Measurements from ENCODE around the gene PCK2. TPM values are rescaled to one million over a fixed set of nuclear protein-coding genes. Genes with fewer than 3 reads are reported as not detected.
A peak's percentile ranks its signal among the peaks of the same experiment; 100 is the strongest.
"Not testable (repeated sequence)": the region's sequence is repeated elsewhere in the genome, so short reads cannot be mapped to it uniquely, and the experiment has no call there.

Gene PCK2
- total RNA-seq (2014; rRNA removed; shearing (Covaris generic)), result 35.8 and 40.8 TPM in 2 replicates
- polyA plus RNA-seq (2014; cell fraction: nucleus; rRNA removed), result 57.3 and 71.8 TPM in 2 replicates

DNA sequence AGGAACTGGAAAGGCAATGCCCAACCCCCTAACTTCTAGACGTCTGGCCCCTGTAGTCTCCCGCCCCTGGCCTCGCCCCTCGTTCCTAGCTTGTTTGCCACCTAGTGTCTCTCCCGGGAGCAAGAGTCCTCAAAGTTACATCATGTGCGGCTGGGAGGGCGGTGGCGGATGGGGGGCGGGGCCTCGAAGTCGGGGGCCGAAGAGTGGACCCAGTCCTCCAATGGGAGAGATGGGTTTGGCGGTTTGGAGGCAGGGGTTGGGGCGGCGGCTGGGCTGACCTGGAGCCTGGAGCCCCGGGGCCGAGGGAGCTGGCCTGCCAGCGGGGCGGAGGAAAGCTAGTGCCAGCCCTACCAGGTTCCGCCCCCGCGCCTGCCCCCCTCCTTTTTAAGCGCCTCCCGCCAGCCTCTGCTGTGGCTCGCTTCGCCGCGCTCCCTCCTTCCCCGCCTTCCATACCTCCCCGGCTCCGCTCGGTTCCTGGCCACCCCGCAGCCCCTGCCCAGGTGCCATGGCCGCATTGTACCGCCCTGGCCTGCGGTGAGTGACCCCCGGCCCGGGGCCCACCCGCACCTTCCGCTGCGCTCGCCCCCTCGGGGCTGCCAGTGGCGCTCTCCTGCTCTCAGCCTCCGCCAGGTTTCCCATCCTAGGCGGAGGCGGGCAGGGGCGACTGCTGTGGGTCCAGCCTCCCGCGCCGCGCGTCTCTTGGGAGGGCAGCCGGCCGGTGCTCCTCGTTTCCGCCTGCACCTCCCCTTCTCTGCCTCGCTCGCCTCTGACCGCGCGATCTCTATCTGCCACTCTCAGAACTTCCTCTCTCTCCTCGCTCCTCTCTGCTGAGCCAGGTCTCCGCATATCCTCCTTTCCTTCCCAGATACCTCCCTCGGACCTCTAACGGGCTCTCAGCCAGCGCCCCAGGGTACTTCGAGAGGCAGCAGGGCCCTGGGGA lies at the start of gene PCK2:
PCK2 (plus strand) TSS at position 411 of the 940 bp plus-strand sequence; CDS start at position 506, 95 bp downstream.
- peak; percentile 98 for DNase-seq (ENCODE audit: extremely low read depth, low read depth)

- DNase-seq (ENCODE audit: extremely low read depth, low read depth), result not testable (repeated sequence)
These were observed 45.1 kb upstream of the PCK2 start for GRCh38 chr14:24049002-24049401.

GRCh38 chr14:24050753-24051152 lies 43.4 kb upstream of the PCK2 start:
- not testable (repeated sequence) for DNase-seq (ENCODE audit: extremely low read depth, low read depth)

DNA sequence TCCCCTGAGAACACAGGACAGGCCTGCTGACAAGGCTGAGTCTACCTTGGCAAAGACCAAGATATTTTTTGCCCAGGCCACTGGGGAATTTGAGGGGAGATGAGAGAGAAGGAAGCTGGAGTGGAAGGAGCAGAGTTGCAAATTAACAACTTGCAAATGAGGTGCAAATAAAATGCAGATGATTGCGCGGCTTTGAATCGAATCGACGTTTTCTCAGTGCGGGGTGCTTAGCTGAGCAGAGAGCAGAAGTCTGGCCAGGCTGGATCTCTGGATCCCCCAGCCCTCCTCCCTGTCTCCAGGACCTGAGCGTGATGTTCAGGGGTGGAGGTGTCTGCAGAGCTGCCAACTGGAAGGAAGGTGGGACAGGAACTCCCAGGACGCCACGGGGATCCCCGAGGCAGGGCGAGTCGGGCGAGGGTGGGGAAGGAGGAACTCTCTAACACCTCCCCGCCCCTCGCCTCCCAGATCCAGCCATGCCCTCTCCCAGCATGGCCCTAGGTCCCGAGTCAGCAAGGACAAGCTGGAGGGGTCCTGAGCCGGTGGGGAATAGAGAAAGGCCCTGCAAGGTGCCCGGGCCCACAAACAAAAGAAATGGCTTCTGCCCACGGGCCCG lies 42.8 kb upstream of the PCK2 start:
- no peak for DNase-seq (ENCODE audit: extremely low read depth, low read depth)

- DNase-seq (ENCODE audit: extremely low read depth, low read depth), result peak; percentile 46
These were observed 42.1 kb upstream of the PCK2 start, which contains the start of gene CARMIL3 for GRCh38 chr14:24051789-24052655. CARMIL3 (plus strand) TSS chr14:24052009; CDS start chr14:24052154, 145 bp downstream.

DNA sequence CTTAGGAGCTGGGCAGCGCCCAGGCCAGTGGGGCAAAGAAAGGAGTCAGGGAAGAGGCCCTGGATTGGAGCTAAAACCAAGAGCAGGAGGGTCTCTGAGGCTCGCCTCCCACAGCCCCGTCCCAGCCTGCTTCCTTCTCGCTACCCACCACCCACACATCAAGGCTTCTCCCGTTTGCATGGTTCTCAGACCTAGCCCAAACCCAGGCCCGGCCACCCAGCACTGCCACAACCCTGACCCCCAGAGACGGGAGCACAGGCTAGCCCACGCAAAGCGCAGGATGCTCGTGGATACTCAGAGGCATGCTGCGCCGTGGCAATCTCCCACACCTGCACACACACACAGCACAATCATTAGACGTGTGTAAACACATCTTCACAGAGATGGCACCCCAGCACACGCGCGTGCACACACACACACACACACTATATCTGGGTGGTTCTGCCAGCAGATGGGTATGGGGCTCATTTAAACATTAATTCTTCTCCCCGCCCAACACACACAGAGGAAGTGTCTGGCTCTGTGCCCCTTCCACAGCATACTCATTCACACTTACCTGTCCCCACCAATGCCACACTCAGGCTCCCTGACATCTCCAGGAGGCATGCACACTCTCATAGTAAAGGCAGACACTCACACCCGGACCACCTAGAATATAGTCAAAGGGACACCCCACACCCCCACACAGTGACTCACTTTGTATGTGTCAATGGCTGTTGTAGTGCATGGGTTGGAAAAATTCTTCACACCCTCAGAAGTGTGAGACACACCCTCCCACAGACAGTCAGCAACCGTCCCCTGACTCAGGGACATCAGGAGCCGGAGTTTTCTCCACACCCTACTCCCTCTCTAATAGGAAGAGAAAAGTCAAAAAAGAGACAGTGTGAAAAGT lies 41.2 kb upstream of the PCK2 start:
- DNase-seq (ENCODE audit: extremely low read depth, low read depth), result no peak

GRCh38 chr14:24053548-24054323 lies 40.4 kb upstream of the PCK2 start:
- no peak for DNase-seq (ENCODE audit: extremely low read depth, low read depth)

- DNase-seq (ENCODE audit: extremely low read depth, low read depth), result no peak
These were observed 39.8 kb upstream of the PCK2 start for GRCh38 chr14:24054324-24054641.

- no peak for DNase-seq (ENCODE audit: extremely low read depth, low read depth)
These were observed 39.5 kb upstream of the PCK2 start for GRCh38 chr14:24054646-24055045.

DNA sequence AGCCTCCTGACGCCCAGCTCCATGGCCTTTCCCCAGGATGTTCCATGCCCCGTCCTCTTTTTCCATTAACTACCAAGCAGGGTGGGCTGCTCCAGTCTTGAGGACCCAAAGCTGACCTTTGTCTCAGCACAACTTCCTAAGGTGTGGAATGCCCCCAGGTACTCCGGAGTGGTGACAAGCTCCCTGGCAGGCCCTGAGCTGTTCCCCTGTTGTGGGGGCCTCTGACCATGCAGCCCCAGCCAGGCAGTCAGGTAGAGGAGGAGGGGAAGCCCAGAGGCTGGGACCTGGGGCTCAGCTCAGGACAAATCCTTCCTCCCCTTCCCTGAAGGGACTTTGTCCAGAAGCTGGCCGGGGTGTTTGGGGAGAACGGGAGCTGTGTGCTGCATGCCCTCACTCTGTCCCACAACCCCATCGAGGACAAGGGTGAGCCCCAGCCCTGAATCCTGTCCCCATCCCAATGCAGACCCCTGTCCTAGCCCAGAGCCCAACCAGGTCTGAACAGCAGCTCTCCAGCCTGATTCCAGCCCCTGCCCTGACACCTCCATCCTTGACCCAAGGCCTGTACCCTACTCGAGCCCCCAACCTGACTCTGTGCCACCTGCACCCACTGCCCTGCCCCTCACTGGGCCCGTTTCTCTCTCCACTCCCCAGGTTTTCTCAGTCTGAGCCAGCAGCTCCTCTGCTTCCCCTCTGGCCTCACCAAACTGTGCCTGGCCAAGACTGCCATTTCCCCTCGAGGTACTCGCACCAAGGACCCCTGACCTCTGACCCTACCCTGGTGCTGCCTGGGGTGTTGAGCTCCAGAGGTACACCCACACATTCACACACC lies 37.9 kb upstream of the PCK2 start:
- no peak for DNase-seq (ENCODE audit: extremely low read depth, low read depth)

GRCh38 chr14:24056800-24057184 lies 37.3 kb upstream of the PCK2 start:
- no peak for DNase-seq (ENCODE audit: extremely low read depth, low read depth)

GRCh38 chr14:24057271-24057670 lies 36.8 kb upstream of the PCK2 start:
- no peak for DNase-seq (ENCODE audit: extremely low read depth, low read depth)

DNA sequence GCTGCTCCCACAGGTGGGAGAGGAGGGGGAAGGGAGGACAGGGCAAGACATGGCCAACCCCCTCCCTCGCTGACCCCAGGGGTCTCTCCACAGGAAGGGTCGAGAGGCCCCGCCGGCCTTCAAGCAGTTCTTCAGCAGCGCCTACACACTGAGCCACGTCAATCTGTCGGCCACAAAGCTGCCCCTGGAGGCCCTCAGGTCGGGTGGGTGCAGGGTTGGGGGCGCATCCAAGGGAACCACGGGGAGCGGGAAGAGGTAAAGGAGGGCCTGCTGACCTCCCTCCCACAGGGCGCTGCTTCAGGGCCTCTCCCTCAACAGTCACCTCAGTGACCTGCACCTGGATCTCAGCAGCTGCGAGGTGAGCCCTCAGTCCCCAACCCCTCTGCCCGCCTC lies 36.2 kb upstream of the PCK2 start:
- no peak for DNase-seq (ENCODE audit: extremely low read depth, low read depth)

DNA sequence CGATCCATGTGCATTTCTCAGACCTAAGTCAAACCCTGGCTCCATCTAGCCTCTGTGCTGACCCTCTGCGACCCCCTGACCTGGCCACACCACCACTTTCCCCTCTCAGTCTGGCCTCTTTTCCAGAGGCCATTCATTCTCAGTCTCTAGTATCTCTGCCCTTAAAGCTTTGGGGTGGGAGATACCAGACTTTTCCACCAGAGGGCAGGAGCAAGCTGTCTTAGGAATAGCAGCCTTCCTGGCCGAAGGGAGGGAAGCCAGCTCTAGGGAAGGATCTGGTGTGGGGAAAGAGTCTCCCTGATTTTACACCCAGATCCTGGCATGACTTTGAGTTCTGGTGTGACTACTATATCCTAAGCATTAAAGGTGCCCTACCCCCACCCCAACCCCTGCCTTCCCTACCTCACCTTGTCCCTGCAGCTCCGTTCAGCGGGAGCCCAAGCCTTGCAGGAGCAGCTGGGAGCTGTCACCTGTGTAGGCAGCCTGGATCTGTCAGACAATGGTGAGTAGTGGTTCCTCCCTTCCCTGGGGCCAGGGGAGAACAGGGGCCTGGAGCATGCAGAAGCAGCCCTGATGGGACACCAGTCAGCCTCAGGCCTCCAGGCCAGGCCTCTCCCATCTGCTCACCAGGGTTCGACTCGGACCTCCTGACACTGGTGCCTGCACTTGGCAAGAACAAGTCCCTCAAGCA lies 35.7 kb upstream of the PCK2 start:
- peak; percentile 84 for DNase-seq (ENCODE audit: extremely low read depth, low read depth)

DNA sequence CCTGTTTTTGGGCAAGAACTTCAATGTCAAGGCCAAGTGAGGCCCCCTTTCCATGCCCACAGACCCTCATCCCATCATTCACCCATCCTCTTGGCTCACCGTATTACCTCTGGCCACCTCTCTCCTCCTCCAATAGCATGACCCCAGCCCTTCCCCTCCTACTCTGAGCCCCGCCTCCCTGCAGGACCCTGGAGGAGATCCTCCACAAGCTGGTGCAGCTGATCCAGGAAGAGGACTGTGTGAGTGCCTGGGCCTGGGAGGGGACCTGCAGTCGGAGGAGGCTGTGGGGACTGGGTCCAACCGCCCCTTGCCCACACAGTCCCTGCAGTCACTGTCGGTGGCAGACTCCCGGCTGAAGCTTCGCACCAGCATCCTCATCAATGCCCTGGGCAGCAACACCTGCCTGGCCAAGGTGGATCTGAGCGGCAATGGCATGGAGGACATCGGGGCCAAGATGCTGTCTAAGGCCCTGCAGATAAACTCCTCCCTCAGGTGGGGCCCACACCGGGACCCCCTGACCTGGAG lies 35.1 kb upstream of the PCK2 start:
- no peak for DNase-seq (ENCODE audit: extremely low read depth, low read depth)

DNA sequence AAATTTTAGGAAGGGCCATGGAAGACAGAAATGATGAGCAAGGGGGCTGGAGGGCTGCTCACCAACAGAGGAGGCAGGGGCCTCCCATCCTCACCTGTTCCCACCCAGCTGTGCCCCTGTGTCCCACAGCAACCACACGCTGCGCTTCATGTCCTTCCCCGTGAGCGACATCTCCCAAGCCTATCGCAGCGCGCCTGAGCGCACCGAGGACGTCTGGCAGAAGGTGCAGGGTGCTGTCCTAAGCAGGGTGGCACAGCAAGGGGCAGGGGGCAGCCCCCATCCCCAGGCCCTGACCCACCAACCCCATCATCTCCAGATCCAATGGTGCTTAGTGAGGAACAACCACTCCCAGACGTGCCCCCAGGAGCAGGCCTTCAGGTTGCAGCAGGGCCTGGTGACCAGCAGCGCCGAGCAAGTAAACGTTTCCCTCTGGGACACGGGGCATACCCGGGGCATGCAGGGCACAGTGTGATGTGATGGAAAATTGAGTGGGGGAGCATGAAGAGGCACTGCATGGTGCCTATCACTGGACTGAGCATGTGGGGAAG lies 34.2 kb upstream of the PCK2 start:
- DNase-seq (ENCODE audit: extremely low read depth, low read depth), result no peak

GRCh38 chr14:24060443-24060842 lies 33.7 kb upstream of the PCK2 start:
- no peak for DNase-seq (ENCODE audit: extremely low read depth, low read depth)

All from NCI-H460 (cell line).